Right lobe of liver (tissue), 4 donors: ENCODE measurements around the gene SLC37A4.
"Not testable (repeated sequence)": the region's sequence is repeated elsewhere in the genome, so short reads cannot be mapped to it uniquely, and the experiment has no call there.

Experiments
- CTCF ChIP-seq, 4 donors: fragments of 200-600 bp in 3 of 4; fragments of 450-650 bp in 1 of 4; IDR thresholded peaks; one replicate each; pipeline versions ENCODE4 v1.5.1 to v1.8.0; 2016 to 2022; ENCODE audit warnings: antibody characterized with exemption in 4 of 4, mild to moderate bottlenecking in 2 of 4
- POLR2A ChIP-seq: fragments of 450-650 bp; IDR thresholded peaks from one replicate; pipeline ENCODE4 v1.6.1; 2017; ENCODE audit warnings: antibody characterized with exemption, mild to moderate bottlenecking
- donor health status: DM: no; HTN: no; CAD: no.
- donor health status: DM: no; HTN: no; CAD: no.
- donor health status: DM: no; HTN: yes; CAD: no.

GRCh38 chr11:119039471-119039870 is 8.8 kb upstream of the SLC37A4 start:
- TF ChIP-seq CTCF (IDR thresholded peaks at IDR 0.05); POLR2A: not testable (repeated sequence)
